Spleen (tissue), 11 donors: ENCODE measurements around the gene B3GNT9. TPM values are rescaled to one million over a fixed set of nuclear protein-coding genes. Genes with fewer than 3 reads are reported as not detected.
"Not testable (repeated sequence)": the region's sequence is repeated elsewhere in the genome, so short reads cannot be mapped to it uniquely, and the experiment has no call there.

Experiments
- DNase-seq: peaks from one replicate; pipeline ENCODE4 v3.0.0-alpha.2; 2020
- H3K27ac ChIP-seq, 8 donors: fragments of 200-600 bp; sonication (generic) in 7 of 8; 1 replicate in 4 of 8; 2 replicates in 4 of 8; pipeline versions ENCODE4 v1.5.0 to v1.8.0; 2016 to 2021; ENCODE audit warnings: inconsistent platforms in 4 of 8, mild to moderate bottlenecking in 4 of 8, moderate library complexity in 1 of 8
- H3K27me3 ChIP-seq, 7 donors: fragments of 200-600 bp; sonication (generic) in 6 of 7; replicated peaks in 1 of 7; 1 replicate in 4 of 7; 2 replicates in 3 of 7; pipeline versions ENCODE4 v1.5.0 to v1.8.0; 2016 to 2021; ENCODE audit warnings: inconsistent platforms in 3 of 7, mild to moderate bottlenecking in 1 of 7
- H3K36me3 ChIP-seq, 6 donors: fragments of 200-600 bp; sonication (generic) in 5 of 6; 1 replicate in 4 of 6; 2 replicates in 2 of 6; pipeline versions ENCODE4 v1.5.0 to v1.8.0; 2016 to 2021; ENCODE audit warnings: inconsistent platforms in 2 of 6
- H3K4me1 ChIP-seq, 6 donors: fragments of 200-600 bp; sonication (generic) in 5 of 6; 1 replicate in 3 of 6; 2 replicates in 3 of 6; pipeline versions ENCODE4 v1.5.0 to v1.8.0; 2016 to 2021; ENCODE audit warnings: inconsistent platforms in 3 of 6
- H3K4me3 ChIP-seq, 8 donors: fragments of 200-600 bp; sonication (generic) in 7 of 8; 1 replicate in 4 of 8; 2 replicates in 4 of 8; pipeline versions ENCODE4 v1.5.0 to v1.8.0; 2016 to 2021; ENCODE audit warnings: inconsistent platforms in 4 of 8, mild to moderate bottlenecking in 4 of 8, moderate library complexity in 2 of 8
- H3K9me3 ChIP-seq, 8 donors: fragments of 200-600 bp; sonication (generic) in 7 of 8; 1 replicate in 4 of 8; 2 replicates in 4 of 8; pipeline versions ENCODE4 v1.5.0 to v1.8.0; 2016 to 2021; ENCODE audit warnings: inconsistent platforms in 4 of 8
- POLR2A ChIP-seq, 3 donors: fragments of 450-650 bp; IDR thresholded peaks; one replicate each; pipeline ENCODE4 v1.5.1; 2017; ENCODE audit warnings: antibody characterized with exemption in 3 of 3, mild to moderate bottlenecking in 1 of 3
- POLR2AphosphoS5 ChIP-seq, 3 donors: sonication (generic); formaldehyde crosslinking; IDR thresholded peaks; one replicate each; pipeline ENCODE4 v1.5.1; 2017; ENCODE audit warnings: antibody characterized with exemption in 3 of 3
- WGBS, 5 donors: extraction: QIAGEN DNeasy Blood & Tissue Kit in 3 of 5; methylation state at CpG; one replicate each; pipeline versions ENCODE4 v1.1.5 to v1.1.7; 2013 to 2018; 5-methylcytosine and 5-hydroxymethylcytosine counted together
- intact Hi-C: fragments of 100-400 bp; cut with DNase I; formaldehyde crosslinking; loops from one replicate; pipeline ENCODE4 v1.15.0; 2023; ENCODE audit warnings: low total_unique reads
- polyA plus RNA-seq, 3 donors: library from polyadenylated mRNA; stranded (reverse); fragments of 200-250 nt; gene quantifications; one replicate each; pipeline ENCODE4 v1.2.1, GENCODE V29; 2013
- total RNA-seq, 7 donors: library from RNA; depleted of rRNA in 3 of 7; stranded (reverse); fragments of >200 nt in 3 of 7; fragmentation: NEBNext Ultra II Directional in 4 of 7; extraction: Animal tissue kit (Norgen Biotek cat#: 25700) in 4 of 7; gene quantifications; one replicate each; pipeline versions ENCODE4 v1.1.0 to v1.2.1, GENCODE V29; 2016 to 2021
- TF ChIP-seq, protein P1 (sequence below), 11 experiments: fragments of 200-600 bp in 7 of 11; fragments of 450-650 bp in 4 of 11; sonication (generic) in 4 of 11; IDR thresholded peaks in 8 of 11; conservative IDR thresholded peaks in 3 of 11; 1 replicate in 7 of 11; 2 replicates in 4 of 11; pipeline versions ENCODE4 v1.4.0 to v1.8.0; 2016 to 2021; ENCODE audit warnings: antibody characterized with exemption in 11 of 11, inconsistent platforms in 4 of 11, mild to moderate bottlenecking in 1 of 11
- donor health status: healthy with polysubstance abuse.
- donor health status: DM: no; HTN: no; CAD: no; lungs with moderate emphysema.
- donor health status: DM: no; HTN: no; CAD: no.
- donor health status: Bipolar disorder and iron deficiency.
- donor health status: healthy.
- donor health status: DM: no; HTN: no; CAD: no.
- donor health status: DM: yes; HTN: yes; CAD: no.

The B3GNT9 gene
- total and polyA plus RNA-seq, 10 donors = 2.0 to 15.3 (median 7.6) TPM

DNA sequence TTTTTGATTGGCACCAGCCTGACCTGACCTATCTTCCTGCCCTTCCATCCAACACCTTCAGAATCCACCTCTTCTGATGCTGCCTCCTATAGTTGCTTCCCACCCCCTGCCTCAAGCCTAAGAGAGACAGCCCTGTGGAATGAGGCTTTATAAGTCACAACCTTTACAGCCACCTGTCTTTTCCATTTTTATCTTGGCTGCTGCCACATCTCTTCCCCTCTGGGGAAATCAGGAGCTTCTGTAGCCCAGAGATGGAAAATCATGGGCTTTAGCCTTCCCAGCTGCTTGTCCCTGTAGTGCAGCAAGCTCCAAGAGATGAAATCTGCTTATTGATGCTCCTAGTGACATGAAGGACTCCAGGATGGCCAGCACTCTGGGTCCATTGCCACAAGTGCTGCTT lies 22.4 kb downstream of the B3GNT9 start:
- no peaks in the 10 kb centered on the region for H3K4me1 ChIP-seq
- H3K27me3 ChIP-seq = no peaks in the 10 kb centered on the region
- H3K36me3 ChIP-seq = peaks cover 0 to 100% (median 46%) of the 10 kb centered on the region in 6 donors
- no peak for TF ChIP-seq POLR2AphosphoS5 (IDR thresholded peaks at IDR 0.05)
- TF ChIP-seq POLR2A (IDR thresholded peaks at IDR 0.05) = no peak
- TF ChIP-seq, protein P1, sequence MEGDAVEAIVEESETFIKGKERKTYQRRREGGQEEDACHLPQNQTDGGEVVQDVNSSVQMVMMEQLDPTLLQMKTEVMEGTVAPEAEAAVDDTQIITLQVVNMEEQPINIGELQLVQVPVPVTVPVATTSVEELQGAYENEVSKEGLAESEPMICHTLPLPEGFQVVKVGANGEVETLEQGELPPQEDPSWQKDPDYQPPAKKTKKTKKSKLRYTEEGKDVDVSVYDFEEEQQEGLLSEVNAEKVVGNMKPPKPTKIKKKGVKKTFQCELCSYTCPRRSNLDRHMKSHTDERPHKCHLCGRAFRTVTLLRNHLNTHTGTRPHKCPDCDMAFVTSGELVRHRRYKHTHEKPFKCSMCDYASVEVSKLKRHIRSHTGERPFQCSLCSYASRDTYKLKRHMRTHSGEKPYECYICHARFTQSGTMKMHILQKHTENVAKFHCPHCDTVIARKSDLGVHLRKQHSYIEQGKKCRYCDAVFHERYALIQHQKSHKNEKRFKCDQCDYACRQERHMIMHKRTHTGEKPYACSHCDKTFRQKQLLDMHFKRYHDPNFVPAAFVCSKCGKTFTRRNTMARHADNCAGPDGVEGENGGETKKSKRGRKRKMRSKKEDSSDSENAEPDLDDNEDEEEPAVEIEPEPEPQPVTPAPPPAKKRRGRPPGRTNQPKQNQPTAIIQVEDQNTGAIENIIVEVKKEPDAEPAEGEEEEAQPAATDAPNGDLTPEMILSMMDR (IDR thresholded peaks at IDR 0.05 in 8 of 11, conservative IDR thresholded peaks at IDR 0.05 in 3 of 11) = no peak
- DNase-seq = no peak
- H3K4me3 ChIP-seq = no peak overlapping the region
- H3K9me3 ChIP-seq = no peaks in the 10 kb centered on the region
- intact Hi-C loops = no loop called here
- no peak overlapping the region for H3K27ac ChIP-seq

DNA sequence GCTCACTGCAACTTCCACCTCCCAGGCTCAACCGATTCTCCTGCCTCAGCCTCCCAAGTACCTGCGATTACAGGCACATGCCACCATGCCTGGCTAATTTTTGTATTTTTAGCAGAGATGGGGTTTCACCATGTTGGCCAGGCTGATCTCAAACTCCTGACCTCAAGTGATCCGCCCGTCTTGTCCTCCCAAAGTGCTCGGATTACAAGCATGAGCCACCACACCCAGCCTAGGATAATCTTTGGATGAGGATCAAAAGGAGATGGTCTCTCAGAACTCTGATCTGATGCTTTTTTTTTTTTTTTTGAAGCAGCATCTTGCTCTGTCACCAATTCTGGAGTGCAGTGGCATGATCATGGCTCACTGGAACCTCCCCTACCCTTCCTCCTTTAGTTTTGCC lies 28.0 kb downstream of the B3GNT9 start:
- WGBS, 5 donors = 97 to 99% (median 97%) methylated on average over 5 of the region's 5 CpGs
- H3K4me3 ChIP-seq, H3K27me3 ChIP-seq, H3K4me1 ChIP-seq, intact Hi-C loops, H3K9me3 ChIP-seq, H3K27ac ChIP-seq: not testable (repeated sequence)
- peaks cover 0 to 89% (median 49%) of the 10 kb centered on the region in 6 donors for H3K36me3 ChIP-seq
- peak; percentile 10 for DNase-seq

DNA sequence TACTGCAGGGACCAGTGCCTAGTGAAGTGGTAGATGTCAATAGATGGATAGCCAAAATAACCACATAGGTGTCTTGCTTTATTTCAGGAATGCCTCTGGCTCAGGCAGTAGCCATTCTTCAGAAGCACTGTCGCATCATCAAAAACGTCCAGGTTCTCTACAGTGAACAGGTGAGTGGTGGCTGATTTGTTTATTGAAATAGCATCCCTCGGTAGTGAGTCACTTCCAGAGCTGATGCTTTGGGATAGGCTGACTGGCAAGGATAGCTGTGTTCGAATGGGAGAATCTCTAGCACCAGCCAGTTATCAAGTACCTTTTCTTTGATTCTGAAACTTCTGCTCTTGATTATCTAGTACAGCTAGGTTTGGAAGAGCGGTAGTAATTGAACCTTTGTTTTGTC lies 30.8 kb downstream of the B3GNT9 start:
- DNase-seq = no peak
- H3K36me3 ChIP-seq = peaks cover 0 to 77% (median 41%) of the 10 kb centered on the region in 6 donors
- no peak overlapping the region for H3K27ac ChIP-seq
- no peak overlapping the region for H3K4me3 ChIP-seq
- peaks cover 0 to 28% (median 6%) of the 10 kb centered on the region in 6 donors for H3K4me1 ChIP-seq
- WGBS, 5 donors = 87 to 95% (median 89%) methylated on average over 5 of the region's 5 CpGs
- no peaks in the 10 kb centered on the region for H3K27me3 ChIP-seq
- no peaks in the 10 kb centered on the region for H3K9me3 ChIP-seq
- intact Hi-C loops = no loop called here
- TF ChIP-seq, protein P1 (IDR thresholded peaks at IDR 0.05 in 8 of 11, conservative IDR thresholded peaks at IDR 0.05 in 3 of 11) = no peak
- TF ChIP-seq POLR2A (IDR thresholded peaks at IDR 0.05) (no peak), POLR2AphosphoS5 (IDR thresholded peaks at IDR 0.05) (no peak)

DNA sequence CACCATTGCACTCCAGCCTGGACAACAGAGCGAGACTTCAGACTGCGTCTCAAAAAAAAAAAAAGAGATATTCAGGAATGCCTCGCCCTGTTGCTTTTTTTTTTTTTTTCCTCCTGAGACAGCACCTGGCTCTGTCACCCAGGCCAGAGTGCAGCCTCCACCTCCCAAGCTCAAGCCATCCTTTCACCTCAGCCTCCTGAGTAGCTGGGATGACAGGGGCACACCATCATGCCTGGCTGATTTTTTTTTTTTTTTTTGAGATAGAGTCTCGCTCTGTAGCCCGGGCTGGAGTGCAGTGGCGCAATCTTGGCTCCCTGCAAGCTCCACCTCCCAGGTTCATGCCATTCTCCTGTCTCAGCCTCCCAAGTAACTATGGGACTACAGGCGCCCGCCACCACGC lies 33.1 kb downstream of the B3GNT9 start:
- Histone ChIP-seq H3K36me3 (peaks cover 0 to 64% (median 29%) of the 10 kb centered on the region in 6 donors), H3K4me1 (peaks cover 0 to 48% (median 10%) of the 10 kb centered on the region in 6 donors), H3K9me3 (no peaks in the 10 kb centered on the region), H3K27me3 (no peaks in the 10 kb centered on the region), H3K4me3 (no peak overlapping the region), H3K27ac (peak overlapping the region in 5 of 8 donors; percentile 47 to 84 (median 81))
- TF ChIP-seq, protein P1 (IDR thresholded peaks at IDR 0.05 in 8 of 11, conservative IDR thresholded peaks at IDR 0.05 in 3 of 11) = no peak
- TF ChIP-seq POLR2AphosphoS5 (IDR thresholded peaks at IDR 0.05) (no peak), POLR2A (IDR thresholded peaks at IDR 0.05) (no peak)
- intact Hi-C loops = no loop called here
- DNase-seq = no peak
- WGBS, 5 donors = 89 to 96% (median 91%) methylated on average over 9 of the region's 9 CpGs
